SK-N-DZ (cell line): ENCODE results near the gene TMCC1.
"Not testable (repeated sequence)": the region's sequence is repeated elsewhere in the genome, so short reads cannot be mapped to it uniquely, and the experiment has no call there.

Experiments
- DNase-seq: peaks from one replicate; pipeline ENCODE4 v3.0.0-alpha.2; 2015; ENCODE audit warnings: low spot score

The TMCC1 gene

GRCh38 chr3:129688271-129688895, 205.1 kb downstream of the TMCC1 start:
- DNase-seq = peak; percentile 72

DNA sequence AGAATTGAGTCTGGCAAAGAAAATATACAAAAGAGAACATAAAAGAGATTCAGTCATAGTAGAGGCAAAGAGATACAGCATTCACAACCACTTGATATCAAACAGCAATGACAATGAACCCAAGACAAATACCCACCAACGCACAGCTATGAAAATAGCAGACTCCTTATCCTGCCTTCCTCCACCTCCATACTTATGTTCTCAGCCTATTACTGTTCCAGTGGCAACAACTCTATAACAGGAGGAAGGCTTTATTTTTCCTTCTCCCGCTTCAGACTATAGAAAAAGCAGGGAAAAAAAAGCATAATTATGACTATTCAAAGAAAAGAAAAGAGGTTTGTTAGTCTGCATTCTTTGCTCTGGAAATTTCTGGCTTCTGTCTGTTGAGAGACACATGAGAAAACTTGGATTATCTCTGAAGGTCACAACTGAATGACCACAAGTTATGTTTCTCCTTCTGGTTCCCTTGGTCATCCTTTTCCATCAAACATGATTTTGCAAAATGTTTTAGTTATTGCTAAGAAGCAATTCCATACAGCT, 205.9 kb downstream of the TMCC1 start:
- no peak for DNase-seq

- peak; percentile 27 for DNase-seq
Observed at GRCh38 chr3:129686941-129687340, 206.6 kb downstream of the TMCC1 start.

GRCh38 chr3:129684270-129684669, 209.2 kb downstream of the TMCC1 start:
- no peak for DNase-seq

DNA sequence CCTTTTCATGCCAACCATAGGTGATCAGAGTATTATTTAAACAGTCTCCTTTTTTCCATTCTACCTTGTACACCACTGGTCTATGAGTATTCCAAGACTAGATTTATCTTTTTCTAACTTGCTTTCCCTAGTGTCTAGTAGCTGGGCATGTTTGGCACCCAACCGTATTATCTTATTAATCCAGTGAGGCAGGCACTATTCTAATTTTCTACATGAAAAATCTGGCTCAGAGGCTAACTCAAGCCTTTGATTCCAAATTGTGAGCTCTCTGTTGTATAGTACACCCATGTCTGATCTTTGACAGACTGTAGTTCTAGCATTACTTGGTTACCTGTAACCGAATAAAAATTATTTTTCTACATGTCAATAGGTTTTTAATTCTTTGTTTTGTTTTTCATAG, 210.3 kb downstream of the TMCC1 start:
- no peak for DNase-seq

DNA sequence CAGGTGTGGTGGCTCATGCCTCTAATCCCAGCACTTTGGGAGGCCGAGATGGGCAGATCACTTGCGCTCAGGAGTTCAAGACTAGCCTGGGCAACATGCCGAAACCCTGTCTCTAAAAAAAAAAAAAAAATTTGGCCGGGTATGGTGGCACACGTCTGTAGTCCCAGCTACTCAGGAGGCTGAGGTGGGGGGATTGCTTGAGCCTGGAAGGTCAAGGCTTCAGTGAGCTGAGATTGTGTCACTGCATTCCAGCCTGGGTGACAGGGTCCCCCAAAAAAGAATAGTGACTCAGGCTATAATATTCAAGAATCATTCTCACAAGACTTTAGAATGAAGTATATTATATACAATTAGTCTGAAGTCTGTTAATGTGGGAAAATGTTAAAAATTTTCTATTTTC, 216.5 kb downstream of the TMCC1 start:
- DNase-seq = no peak

DNA sequence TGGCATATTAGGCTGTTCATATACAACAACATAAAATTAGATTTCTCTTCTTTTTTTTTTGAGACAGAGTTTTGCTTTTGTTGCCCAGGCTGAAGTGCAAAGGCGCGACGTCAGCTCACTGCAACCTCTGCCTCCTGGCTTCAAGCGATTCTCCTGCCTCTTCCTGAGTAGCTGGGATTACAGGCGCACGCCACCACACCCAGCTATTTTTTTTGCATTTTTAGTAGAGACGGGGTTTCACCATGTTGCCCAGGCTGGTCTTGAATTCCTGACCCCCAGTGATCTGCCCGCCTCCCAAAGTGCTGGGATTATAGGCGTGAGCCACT, 218.8 kb downstream of the TMCC1 start:
- not testable (repeated sequence) for DNase-seq

- DNase-seq = no peak
Observed at GRCh38 chr3:129673897-129674797, 219.4 kb downstream of the TMCC1 start.

- DNase-seq = no peak
Observed at GRCh38 chr3:129673012-129673411, 220.5 kb downstream of the TMCC1 start.

DNA sequence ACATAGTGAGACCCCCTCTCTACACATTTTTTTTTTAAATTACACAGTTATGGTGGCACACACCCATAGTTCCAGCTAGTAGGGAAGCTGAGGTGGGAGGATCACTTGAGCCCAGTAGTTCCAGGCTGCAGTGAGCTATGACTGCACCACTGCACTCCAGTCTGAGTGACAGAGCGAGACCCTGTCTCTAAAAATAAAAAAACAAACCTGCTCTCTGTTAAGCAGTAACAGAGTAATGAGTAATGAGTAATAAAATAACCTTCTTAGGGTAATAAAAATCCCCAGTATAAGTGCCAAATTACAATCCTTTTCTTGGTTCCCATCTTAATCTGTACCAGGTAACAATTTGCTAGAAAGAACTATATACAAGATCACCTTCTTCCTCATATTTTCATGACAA, 221.1 kb downstream of the TMCC1 start:
- DNase-seq = no peak

GRCh38 chr3:129665024-129665768, 228.3 kb downstream of the TMCC1 start:
- no peak for DNase-seq

DNA sequence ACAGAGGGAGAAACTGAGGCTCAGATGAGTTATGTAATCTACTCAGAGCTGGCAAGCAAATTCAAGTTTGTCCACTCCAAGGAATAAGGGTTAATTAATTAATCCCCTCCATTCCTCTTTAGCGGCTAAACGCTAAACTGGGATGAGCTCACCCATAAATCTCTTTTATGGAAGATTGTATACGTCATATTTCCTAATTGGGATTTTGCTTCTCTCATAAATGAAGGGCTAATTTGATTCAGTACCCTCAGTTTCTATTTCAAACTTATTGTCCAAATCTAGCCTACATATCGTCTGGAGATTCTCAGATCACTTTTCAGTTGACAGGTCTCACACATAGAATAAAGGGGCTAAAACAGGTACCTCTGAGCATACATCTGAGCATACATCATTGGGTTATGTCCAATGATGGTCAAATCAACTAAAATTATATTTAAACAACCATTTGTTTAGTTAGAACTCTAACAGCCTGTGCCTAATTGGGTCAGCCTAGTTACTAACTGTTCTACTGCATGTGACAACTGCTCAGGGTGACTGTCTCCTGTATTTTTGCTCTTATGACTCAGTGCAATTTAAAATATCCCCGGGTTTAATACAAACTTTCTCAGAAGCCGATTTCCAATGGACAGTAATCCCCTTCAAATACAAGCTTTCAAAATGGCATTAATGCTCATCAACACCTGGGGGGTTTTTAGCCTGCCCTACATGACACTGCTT, 229.4 kb downstream of the TMCC1 start:
- peak; percentile 56 for DNase-seq

- no peak for DNase-seq
Observed at GRCh38 chr3:129663045-129663446, 230.5 kb downstream of the TMCC1 start.

DNA sequence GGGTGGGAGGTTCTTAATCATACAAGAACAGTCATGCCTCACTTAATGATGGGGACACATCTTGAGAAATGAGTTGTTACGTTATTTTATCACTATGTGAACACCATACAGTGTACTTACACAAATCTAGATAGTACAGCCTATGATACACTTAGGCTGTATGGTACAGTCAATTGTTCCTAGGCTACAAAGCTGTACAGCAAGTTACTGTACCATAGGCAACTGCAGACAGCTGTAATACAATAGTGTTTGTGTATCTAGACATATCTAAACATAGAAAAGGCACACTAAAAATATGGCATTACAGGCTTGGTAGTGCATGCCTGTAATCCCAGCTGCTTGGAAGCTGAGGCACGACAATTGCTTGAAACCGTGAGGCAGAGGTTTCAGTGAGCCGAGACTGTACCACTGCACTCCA, 231.3 kb downstream of the TMCC1 start:
- no peak for DNase-seq

GRCh38 chr3:129661766-129662165, 231.7 kb downstream of the TMCC1 start:
- no peak for DNase-seq

GRCh38 chr3:129658110-129658843, 235.2 kb downstream of the TMCC1 start:
- DNase-seq = no peak

DNA sequence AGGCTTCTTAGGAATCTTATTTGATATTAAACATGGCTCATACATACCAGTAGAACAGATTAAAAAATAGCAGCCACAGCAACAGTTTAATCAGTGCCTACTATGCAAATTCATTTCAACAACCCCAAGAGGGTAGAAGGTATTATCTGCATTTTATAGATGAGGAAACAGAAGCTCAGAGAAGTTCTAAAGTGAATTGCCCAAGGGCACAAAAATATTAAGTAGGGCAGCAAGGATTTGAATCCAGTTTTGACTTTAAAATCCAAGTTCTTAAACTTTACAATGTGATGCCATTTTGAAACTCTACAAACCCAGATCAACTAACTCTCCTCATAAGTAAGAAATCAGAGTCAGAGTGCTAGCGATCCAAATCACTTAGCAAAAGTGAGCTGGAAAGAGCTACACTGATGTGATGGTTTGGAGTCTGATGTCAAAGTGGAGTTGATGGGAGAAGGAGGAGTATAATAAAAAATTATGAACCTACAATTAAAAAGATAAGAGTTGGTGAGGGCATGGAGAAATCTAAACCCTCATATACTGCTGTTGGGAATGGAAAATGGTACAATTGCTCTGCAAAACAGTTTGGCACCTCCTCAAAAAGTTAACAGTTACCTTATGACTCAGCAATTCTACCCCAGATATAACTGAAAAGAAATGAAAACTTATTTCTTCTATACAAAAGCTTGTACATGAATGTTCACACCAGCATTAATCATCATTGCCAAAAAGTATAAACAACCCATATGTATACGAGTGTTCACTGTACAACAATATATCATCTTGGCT, 236.1 kb downstream of the TMCC1 start:
- DNase-seq = no peak

DNA sequence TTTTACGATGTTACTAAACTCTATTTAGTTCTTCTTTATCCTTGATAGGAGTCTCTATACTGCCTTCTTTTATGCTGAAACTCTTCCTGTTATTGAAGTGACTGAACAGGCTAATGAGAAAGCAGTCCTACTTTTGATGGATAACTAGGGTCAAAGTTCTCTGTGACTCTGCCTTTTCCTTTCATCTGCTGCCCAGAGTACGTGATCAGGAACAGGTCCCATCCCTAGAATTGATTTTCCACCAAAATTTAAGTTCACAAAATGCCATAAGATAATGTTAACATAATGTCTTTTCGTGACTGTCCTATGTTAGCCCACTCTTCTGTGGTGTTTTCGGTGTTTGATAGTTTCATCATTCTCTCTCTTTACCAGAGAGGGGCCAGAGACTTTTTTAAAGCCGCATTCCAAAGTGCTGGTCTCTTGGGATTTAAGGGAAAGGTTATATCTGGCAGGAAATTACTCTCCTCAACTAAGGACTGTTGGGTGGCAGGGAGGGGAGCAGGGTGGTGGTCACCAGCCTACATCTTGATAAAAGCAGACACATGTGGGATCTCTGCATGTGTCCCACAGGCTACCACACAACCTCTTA, 236.8 kb downstream of the TMCC1 start:
- DNase-seq = no peak

- no peak for DNase-seq
Observed at GRCh38 chr3:129655291-129655700, 238.2 kb downstream of the TMCC1 start.

DNA sequence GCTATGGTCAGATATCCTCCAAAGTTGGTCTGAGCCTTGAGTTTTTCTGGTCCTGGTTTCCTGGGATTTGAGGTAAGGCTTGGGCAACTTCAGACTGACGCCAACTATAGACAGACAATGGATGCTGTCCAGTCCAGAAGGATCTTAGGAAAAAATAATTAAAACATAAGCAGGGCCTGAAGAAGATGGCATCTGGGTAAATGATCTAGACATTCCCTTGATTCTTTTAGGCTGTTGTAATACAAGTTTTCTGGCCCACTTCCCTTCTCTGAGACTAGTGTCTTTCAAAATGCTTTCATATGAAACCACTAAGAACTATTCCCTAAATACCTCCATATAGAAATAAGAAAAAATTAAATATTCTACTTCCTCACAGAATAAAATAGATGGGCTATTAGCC, 239.4 kb downstream of the TMCC1 start:
- no peak for DNase-seq
